Astrocyte of the cerebellum (primary cell): ENCODE results near the gene TRIM44.

Experiments used
- DNase-seq: peaks from one replicate; pipeline ENCODE4 v3.0.0-alpha.2; 2011; ENCODE audit warnings: low read depth
- H3K4me3 ChIP-seq: 2 replicates; pipeline ENCODE4 v1.5.1; 2011; ENCODE audit warnings: mild to moderate bottlenecking, low read depth, low read length, moderate library complexity
- CTCF ChIP-seq: IDR thresholded peaks from 2 replicates; pipeline ENCODE4 v1.5.1; 2012; ENCODE audit warnings: low read length, low read depth, moderate library complexity, mild to moderate bottlenecking; ENCODE audit errors: missing control alignments
- in situ Hi-C: cut with HindIII; loops from 2 replicates; pipeline ENCODE4 v1.10.0; 2017; ENCODE audit warnings: low sequenced_read_pairs

TRIM44 gene

DNA sequence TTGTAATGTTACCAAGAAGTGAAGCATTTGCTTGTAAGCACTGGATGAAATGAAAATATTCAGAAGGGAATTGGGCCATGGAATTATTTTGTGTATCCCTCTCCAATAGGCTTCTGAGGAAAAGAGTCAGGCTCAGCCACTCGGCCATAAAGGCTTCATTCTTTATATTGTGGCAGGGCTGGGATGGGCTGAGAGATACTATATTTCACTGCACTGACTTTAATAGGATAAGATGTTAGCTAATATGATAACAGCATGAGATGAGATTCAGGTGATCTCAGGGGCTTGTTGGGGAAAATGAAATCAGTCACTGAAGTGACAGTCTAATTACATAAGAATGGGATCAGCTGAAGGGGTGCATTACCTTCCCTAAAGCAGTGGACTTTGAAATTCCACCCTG, 7.3 kb upstream of the TRIM44 start:
- no peak for TF ChIP-seq CTCF
- no peak overlapping the region for H3K4me3 ChIP-seq
- in situ Hi-C loops, result no loop called here
- no peak for DNase-seq

- no peak overlapping the region for H3K4me3 ChIP-seq
- in situ Hi-C loops, result no loop called here
- no peak for DNase-seq
- TF ChIP-seq CTCF, result no peak
Observed at GRCh38 chr11:35655856-35656255, 6.7 kb upstream of the TRIM44 start.

DNA sequence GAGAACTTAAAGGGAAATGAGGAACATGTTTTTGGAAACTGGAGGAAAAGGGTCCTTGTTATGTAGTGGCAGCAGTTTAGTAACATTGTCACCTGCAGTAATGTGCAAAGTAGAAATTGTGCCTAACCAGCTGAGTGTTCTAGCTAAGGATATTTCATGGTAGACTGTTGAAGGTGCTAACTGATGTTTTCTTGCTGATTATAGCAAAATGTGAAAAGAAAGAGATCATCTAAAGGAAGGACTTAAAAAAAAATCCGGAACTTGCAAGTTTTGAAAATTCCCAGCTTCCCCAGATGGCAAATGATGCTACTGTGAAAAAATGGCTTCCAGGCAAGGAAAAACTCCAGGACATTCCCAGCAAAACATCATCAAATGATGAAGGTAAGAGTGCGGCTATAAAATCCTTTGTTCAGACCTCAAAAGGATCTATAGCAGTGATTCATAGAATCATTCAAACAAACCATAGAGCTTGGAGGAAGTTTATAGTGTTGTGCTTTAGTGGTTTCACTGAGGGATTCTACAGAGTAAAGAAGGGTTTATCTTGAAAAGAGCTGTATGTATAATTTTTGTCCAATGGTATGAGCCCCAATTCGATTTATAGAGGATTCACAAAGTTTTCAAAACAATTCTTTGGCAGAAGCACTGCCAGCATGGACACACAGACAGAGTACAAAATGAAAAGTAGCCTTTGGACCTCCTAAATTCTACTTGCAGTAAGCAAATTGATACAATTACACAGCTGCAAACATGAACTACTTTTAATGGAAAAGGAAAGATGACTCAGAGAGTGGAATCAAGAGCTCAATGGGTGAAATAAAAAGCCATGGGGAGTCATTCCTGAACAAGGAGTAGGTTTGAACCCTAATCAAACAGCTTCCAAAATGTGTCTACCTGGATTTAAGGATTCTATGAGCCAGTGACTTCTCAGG, 4.3 kb upstream of the TRIM44 start:
- H3K4me3 ChIP-seq, result no peak overlapping the region
- DNase-seq, result no peak
- in situ Hi-C loops, result no loop called here
- TF ChIP-seq CTCF, result no peak

DNA sequence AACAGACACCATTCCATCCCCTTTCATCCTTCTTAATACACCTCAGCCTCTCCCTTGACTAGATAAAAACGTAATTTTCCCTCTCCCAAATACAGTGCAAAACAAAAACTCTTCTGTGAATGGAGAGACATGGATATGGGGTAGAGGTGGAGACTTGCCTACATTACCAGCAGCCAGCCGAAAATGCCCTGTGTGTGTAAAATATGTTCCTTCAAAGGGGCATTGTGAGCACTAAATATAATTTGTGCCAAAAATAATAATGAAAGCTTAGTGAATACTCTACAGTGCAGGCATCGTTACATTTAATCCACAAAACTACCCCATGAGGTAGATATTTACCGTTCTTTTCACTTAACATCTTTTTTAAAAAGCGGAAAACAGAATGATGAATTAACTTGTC, 1.0 kb upstream of the TRIM44 start:
- TF ChIP-seq CTCF, result no peak
- in situ Hi-C loops, result no loop called here
- peak overlapping the region; percentile 68 for H3K4me3 ChIP-seq
- no peak for DNase-seq

- in situ Hi-C loops, result no loop called here
- no peak for DNase-seq
- no peak for TF ChIP-seq CTCF
- H3K4me3 ChIP-seq, result peak overlapping the region; percentile 68
Observed at GRCh38 chr11:35662061-35662648, 420 bp upstream of the TRIM44 start.

DNA sequence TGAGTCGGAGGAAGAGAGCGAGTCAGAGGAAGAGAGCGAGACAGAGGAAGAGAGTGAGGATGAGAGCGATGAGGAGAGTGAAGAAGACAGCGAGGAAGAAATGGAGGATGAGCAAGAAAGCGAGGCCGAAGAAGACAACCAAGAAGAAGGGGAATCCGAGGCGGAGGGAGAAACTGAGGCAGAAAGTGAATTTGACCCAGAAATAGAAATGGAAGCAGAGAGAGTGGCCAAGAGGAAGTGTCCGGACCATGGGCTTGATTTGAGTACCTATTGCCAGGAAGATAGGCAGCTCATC, 780 bp downstream of the TRIM44 start:
- peak overlapping the region; percentile 68 for H3K4me3 ChIP-seq
- no peak for TF ChIP-seq CTCF
- DNase-seq, result no peak
- in situ Hi-C loops, result no loop called here
